ENCODE data around the gene ETS1.

ETS1 gene

DNA sequence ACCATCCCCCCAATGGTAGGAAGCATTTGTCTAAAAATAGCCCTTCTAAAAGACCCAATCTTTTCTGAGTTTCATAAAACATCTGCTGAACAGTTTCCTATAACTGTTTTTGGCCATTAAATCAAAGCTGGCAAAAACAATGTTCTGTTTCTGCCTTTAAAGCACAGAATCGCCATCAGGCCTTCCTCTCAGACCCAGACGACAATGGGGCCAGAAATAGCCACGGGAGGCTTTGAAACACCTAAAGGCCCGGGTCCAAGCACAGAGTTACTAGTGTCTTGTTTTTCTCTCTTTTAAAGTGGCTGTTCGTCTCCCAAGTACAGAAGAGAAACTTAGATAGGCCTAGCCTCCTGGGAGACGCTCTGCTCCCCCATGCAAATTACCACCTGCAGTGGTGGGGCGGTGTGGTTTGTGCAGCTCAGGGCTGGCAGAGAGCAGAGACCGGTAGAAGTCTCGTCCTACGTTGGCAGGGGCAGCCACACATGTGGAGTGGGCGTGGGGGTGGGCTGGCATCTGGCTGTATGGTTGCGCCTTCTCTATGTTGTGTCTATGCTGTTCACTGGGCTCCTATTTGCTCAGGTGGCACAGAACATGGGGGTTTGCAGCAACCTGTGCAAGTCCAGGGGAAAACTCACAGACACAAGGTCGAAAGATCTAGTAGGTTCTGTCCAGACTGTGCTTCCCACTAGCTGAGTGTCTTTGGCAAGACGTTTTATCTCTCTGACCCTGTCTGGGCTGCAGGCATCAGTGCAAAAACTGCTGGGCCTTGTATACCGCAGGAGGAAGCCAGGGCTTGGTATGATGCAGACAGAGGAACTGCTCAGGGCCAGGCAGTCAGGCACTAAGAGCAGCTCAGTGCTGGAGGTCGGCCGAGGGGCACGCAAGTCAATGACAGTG is 23.6 kb upstream of the ETS1 start:
- no peak overlapping the region for H3K4me3 ChIP-seq (ENCODE audit: low read depth, low read length)
- TF ChIP-seq, protein P1, sequence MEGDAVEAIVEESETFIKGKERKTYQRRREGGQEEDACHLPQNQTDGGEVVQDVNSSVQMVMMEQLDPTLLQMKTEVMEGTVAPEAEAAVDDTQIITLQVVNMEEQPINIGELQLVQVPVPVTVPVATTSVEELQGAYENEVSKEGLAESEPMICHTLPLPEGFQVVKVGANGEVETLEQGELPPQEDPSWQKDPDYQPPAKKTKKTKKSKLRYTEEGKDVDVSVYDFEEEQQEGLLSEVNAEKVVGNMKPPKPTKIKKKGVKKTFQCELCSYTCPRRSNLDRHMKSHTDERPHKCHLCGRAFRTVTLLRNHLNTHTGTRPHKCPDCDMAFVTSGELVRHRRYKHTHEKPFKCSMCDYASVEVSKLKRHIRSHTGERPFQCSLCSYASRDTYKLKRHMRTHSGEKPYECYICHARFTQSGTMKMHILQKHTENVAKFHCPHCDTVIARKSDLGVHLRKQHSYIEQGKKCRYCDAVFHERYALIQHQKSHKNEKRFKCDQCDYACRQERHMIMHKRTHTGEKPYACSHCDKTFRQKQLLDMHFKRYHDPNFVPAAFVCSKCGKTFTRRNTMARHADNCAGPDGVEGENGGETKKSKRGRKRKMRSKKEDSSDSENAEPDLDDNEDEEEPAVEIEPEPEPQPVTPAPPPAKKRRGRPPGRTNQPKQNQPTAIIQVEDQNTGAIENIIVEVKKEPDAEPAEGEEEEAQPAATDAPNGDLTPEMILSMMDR (IDR thresholded peaks at IDR 0.05; ENCODE audit: borderline replicate concordance, insufficient read depth, low read depth, low read length) = no peak

GRCh38 chr11:128609785-128610184 is 22.4 kb upstream of the ETS1 start:
- TF ChIP-seq, protein P1 (IDR thresholded peaks at IDR 0.05; ENCODE audit: borderline replicate concordance, insufficient read depth, low read depth, low read length) = no peak
- peak overlapping the region; percentile 10 for H3K4me3 ChIP-seq (ENCODE audit: low read depth, low read length)

DNA sequence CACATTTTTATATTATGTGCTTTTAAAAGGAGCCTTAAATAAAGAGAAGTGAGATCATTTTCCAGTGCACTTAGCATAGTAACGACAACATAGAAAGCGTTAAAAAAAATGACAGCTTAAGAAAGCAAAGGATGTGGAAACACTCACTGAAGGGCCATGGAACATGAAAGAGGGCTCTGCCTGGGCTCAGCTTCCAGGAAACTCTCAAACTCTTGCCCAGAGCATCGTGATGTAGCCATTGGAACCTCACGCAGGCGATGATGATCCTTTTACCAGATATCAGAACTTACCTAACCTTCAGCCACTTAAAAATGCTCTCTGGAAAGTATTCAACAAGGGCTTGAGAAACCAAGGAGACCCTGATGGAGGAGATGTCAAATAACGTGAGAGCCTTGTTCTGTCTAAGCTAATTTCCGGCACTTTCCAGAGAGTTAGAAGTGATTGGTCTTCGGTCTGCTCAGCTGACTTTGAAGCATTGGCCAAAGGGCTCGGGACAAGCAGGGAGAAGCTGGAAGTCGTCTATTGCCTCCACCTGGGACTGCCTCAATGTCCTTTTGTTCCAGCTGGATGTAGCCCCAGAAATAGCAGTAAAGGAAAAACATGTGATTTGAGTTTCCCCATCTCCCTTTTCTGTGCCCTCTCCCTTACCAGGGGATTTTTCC is 21.5 kb upstream of the ETS1 start:
- TF ChIP-seq, protein P1 (IDR thresholded peaks at IDR 0.05; ENCODE audit: borderline replicate concordance, insufficient read depth, low read depth, low read length) = no peak
- no peak overlapping the region for H3K4me3 ChIP-seq (ENCODE audit: low read depth, low read length)

DNA sequence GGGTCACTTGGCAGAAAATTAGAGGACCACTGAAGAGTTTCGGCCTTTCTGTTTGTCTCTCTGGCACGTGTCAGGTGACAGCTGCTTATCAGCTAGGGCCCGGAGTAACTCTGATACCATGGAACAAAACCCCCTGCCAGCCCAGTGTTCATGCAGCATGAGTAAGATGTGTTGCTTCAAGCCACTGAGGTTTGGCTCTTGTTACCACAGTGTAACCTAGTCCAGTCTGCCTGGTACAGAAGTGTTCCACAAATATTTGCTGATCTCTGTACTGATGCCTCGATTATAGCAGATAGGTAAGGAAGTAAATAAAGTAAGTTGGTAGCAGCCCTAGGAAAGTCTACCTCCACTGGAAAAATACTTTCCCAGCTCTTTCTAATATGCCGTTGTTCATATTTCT is 20.5 kb upstream of the ETS1 start:
- no peak overlapping the region for H3K4me3 ChIP-seq (ENCODE audit: low read depth, low read length)

DNA sequence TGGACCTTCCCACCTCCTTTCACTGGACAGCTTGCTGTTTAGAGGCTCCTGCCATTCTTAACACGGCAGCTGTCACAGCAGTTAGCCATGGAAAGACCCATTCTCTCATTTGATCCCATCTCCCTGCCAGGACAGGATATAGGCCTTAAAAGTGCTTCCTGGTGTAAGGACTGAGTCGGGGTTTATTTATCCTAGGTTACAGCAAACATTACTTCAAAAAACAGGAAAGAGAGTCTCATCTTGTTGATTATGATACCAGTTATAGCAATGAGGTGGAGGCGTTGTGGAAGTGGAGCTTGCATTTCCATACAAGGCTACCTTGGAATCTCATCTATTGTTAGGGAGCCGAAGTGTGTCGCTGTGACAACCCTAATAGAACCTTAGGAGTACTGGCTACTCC is 17.4 kb upstream of the ETS1 start:
- H3K4me3 ChIP-seq (ENCODE audit: low read depth, low read length) = no peak overlapping the region

More for the DNA sequence above, 20.5 kb upstream of the ETS1 start:
- TF ChIP-seq, protein P1 (IDR thresholded peaks at IDR 0.05; ENCODE audit: borderline replicate concordance, insufficient read depth, low read depth, low read length) = no peak

GRCh38 chr11:128603752-128604414 is 16.5 kb upstream of the ETS1 start:
- TF ChIP-seq, protein P1 (IDR thresholded peaks at IDR 0.05; ENCODE audit: borderline replicate concordance, insufficient read depth, low read depth, low read length) = 0 out of 2 replicates have a peak, but pooled peaks have one; percentile 5
- H3K4me3 ChIP-seq (ENCODE audit: low read depth, low read length) = no peak overlapping the region

More for the DNA sequence above, 17.4 kb upstream of the ETS1 start:
- TF ChIP-seq, protein P1 (IDR thresholded peaks at IDR 0.05; ENCODE audit: borderline replicate concordance, insufficient read depth, low read depth, low read length) = no peak

Measured in GM12875 (cell line).